Measurements from ENCODE around the gene ITGA1.

The ITGA1 gene

GRCh38 chr5:52771343-52772039 is 16.2 kb upstream of the ITGA1 start:
- no peak for TF ChIP-seq CTCF (IDR thresholded peaks at IDR 0.05; ENCODE audit: low read depth, low read length, missing control alignments)
- DNase-seq (ENCODE audit: extremely low read depth, low read depth) = no peak
- no peak overlapping the region for H3K4me3 ChIP-seq (replicated peaks; ENCODE audit: low read depth, low read length)

DNA sequence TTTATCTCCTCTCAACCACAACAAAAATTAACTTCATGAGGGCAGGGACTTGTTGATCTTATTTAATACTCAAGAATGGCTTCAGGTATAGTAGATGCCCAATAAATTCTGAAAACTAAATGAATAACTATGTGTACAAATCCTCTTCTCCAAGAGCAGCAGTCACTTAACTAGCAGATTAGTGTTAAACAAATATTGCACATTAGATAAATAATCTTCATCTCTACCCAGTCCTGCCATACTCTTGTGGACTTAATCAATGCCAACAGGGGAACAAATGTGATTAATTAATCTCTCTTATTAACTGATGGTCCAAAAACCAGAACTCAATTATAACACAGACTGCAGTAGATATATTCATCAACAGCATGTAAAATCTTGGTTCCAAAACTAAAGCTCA is 15.0 kb upstream of the ITGA1 start:
- no peak overlapping the region for H3K4me3 ChIP-seq (replicated peaks; ENCODE audit: low read depth, low read length)
- TF ChIP-seq CTCF (IDR thresholded peaks at IDR 0.05; ENCODE audit: low read depth, low read length, missing control alignments) = no peak
- no peak for DNase-seq (ENCODE audit: extremely low read depth, low read depth)

- H3K4me3 ChIP-seq (replicated peaks; ENCODE audit: low read depth, low read length) = no peak overlapping the region
- no peak for DNase-seq (ENCODE audit: extremely low read depth, low read depth)
- no peak for TF ChIP-seq CTCF (IDR thresholded peaks at IDR 0.05; ENCODE audit: low read depth, low read length, missing control alignments)
These were observed 14.4 kb upstream of the ITGA1 start for GRCh38 chr5:52773342-52773741.

- no peak overlapping the region for H3K4me3 ChIP-seq (replicated peaks; ENCODE audit: low read depth, low read length)
- no peak for TF ChIP-seq CTCF (IDR thresholded peaks at IDR 0.05; ENCODE audit: low read depth, low read length, missing control alignments)
- DNase-seq (ENCODE audit: extremely low read depth, low read depth) = no peak
These were observed 13.7 kb upstream of the ITGA1 start for GRCh38 chr5:52774005-52774410.

- no peak for DNase-seq (ENCODE audit: extremely low read depth, low read depth)
- TF ChIP-seq CTCF (IDR thresholded peaks at IDR 0.05; ENCODE audit: low read depth, low read length, missing control alignments) = no peak
- H3K4me3 ChIP-seq (replicated peaks; ENCODE audit: low read depth, low read length) = no peak overlapping the region
These were observed 11.6 kb upstream of the ITGA1 start for GRCh38 chr5:52776116-52776515.

DNA sequence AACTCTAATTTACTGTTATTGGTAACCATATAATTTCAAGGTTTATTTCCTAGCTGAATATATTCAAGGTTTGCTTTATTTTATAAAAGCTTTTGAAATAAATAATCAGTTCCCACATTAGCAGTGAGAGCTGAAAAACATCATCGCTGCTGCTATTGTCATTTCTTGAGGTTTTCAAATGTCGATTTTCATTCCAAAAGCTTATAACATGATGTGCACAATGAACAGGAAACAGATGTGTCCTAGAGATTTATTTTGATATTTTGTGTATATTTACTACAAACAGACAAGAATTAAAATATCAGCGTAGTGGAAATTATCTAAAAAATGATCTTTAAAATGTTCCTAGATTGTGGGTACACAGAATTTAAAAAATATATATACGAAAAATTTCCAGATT is 10.5 kb upstream of the ITGA1 start:
- no peak overlapping the region for H3K4me3 ChIP-seq (replicated peaks; ENCODE audit: low read depth, low read length)

More for the DNA sequence above, 10.5 kb upstream of the ITGA1 start:
- DNase-seq (ENCODE audit: extremely low read depth, low read depth) = no peak
- no peak for TF ChIP-seq CTCF (IDR thresholded peaks at IDR 0.05; ENCODE audit: low read depth, low read length, missing control alignments)
